IMR-90 (cell line): ENCODE measurements around the gene GSTK1. TPM values are rescaled to one million over a fixed set of nuclear protein-coding genes. Genes with fewer than 3 reads are reported as not detected.

Experiments
- ATAC-seq: fragments of 200-7000 bp; cut with Tn5 transposase; 2 replicates; pipeline ENCODE4 v1.9.1; 2020; ENCODE audit warnings: low read depth, mild to moderate bottlenecking, moderate library complexity
- BruUV-seq: library from RNA; stranded (reverse); fragments of 400-500 nt; replicated peaks from 2 replicates; lab custom pipeline; 2021; lab: Mats Ljungman, UMichigan
- CTCF ChIA-PET: fragments of 300-600 bp; formaldehyde crosslinking; extraction: SDS; loops from one replicate; lab custom pipeline; 2021; ENCODE audit warnings: antibody characterized with exemption; lab: Yijun Ruan, JAX
- POLR2A ChIA-PET: fragments of 300-600 bp; sonication (Branson Sonifier 250); formaldehyde crosslinking; loops from one replicate; lab custom pipeline; 2022; ENCODE audit warnings: antibody characterized with exemption; ENCODE audit not compliant: unreplicated experiment; lab: Charles Lee
- DNase-seq: peaks from one replicate; pipeline ENCODE4 v3.0.0; 2013
- H2AFZ ChIP-seq: replicated peaks from 2 replicates; pipeline ENCODE3; 2013; ENCODE audit warnings: low read length, mild to moderate bottlenecking; ENCODE audit not compliant: poor library complexity
- H2AK5ac ChIP-seq: 2 replicates; pipeline ENCODE4 v1.6.1; 2013; ENCODE audit warnings: low read depth, low read length, inconsistent platforms
- H2AK9ac ChIP-seq: replicated peaks from 2 replicates; pipeline ENCODE3; 2013; ENCODE audit warnings: mild to moderate bottlenecking, low read depth, low read length, moderate library complexity; ENCODE audit not compliant: poor library complexity
- H2BK120ac ChIP-seq: 2 replicates; pipeline ENCODE4 v1.6.1; 2013; ENCODE audit warnings: low read depth, low read length, inconsistent platforms
- H2BK15ac ChIP-seq: 3 replicates; pipeline ENCODE4 v1.6.1; 2013; ENCODE audit warnings: low read depth, low read length, inconsistent platforms
- H2BK20ac ChIP-seq: 2 replicates; pipeline ENCODE4 v1.6.1; 2013; ENCODE audit warnings: low read depth, mild to moderate bottlenecking, inconsistent platforms, low read length, moderate library complexity
- H2BK5ac ChIP-seq: 2 replicates; pipeline ENCODE4 v1.6.1; 2013; ENCODE audit warnings: mild to moderate bottlenecking, low read depth, low read length, inconsistent platforms; ENCODE audit not compliant: poor library complexity, severe bottlenecking
- H3K14ac ChIP-seq: replicated peaks from 2 replicates; pipeline ENCODE4 v1.6.1; 2013; ENCODE audit warnings: low read depth, low read length, inconsistent platforms
- H3K18ac ChIP-seq: 2 replicates; pipeline ENCODE4 v1.6.1; 2013; ENCODE audit warnings: low read depth, low read length, control low read depth
- H3K23ac ChIP-seq: 2 replicates; pipeline ENCODE4 v1.6.1; 2013; ENCODE audit warnings: low read depth, low read length, inconsistent platforms
- H3K27ac ChIP-seq: 2 replicates; pipeline ENCODE4 v1.5.1; 2013; ENCODE audit warnings: mild to moderate bottlenecking, control low read depth, low read length; ENCODE audit not compliant: insufficient read depth
- H3K27me3 ChIP-seq: 2 replicates; pipeline ENCODE4 v1.6.1; 2013; ENCODE audit warnings: low read length; ENCODE audit not compliant: control insufficient read depth, insufficient read depth
- H3K36me3 ChIP-seq: 2 replicates; pipeline ENCODE4 v1.6.1; 2013; ENCODE audit warnings: low read length, mixed read lengths; ENCODE audit not compliant: control insufficient read depth, insufficient read depth
- H3K4ac ChIP-seq: 2 replicates; pipeline ENCODE4 v1.6.1; 2013; ENCODE audit warnings: low read depth, low read length, inconsistent platforms
- H3K4me1 ChIP-seq: 2 replicates; pipeline ENCODE4 v1.6.1; 2013; ENCODE audit warnings: low read length, mixed read lengths; ENCODE audit not compliant: control insufficient read depth, insufficient read depth
- H3K4me2 ChIP-seq: 2 replicates; pipeline ENCODE4 v1.6.1; 2013; ENCODE audit warnings: low read depth, mild to moderate bottlenecking, control low read depth, low read length, moderate library complexity
- H3K4me3 ChIP-seq: 2 replicates; pipeline ENCODE4 v1.5.1; 2013; ENCODE audit warnings: low read depth, mild to moderate bottlenecking, control low read depth, low read length, moderate library complexity; ENCODE audit not compliant: insufficient read depth
- H3K56ac ChIP-seq: 2 replicates; pipeline ENCODE4 v1.6.1; 2013; ENCODE audit warnings: low read length, inconsistent platforms; ENCODE audit not compliant: insufficient read depth; ENCODE audit errors: extremely low read depth
- H3K79me1 ChIP-seq, 2 experiments: 2 replicates each; pipeline ENCODE4 v1.6.1; 2013; ENCODE audit warnings: low read length in 2 of 2, inconsistent platforms in 1 of 2, low read depth in 1 of 2
- H3K9ac ChIP-seq: 2 replicates; pipeline ENCODE4 v1.6.1; 2013; ENCODE audit warnings: low read depth, low read length, control low read depth
- H3K9me1 ChIP-seq: 2 replicates; pipeline ENCODE4 v1.6.1; 2013; ENCODE audit warnings: low read length, inconsistent platforms; ENCODE audit not compliant: insufficient read depth
- H3K9me3 ChIP-seq: 2 replicates; pipeline ENCODE4 v1.6.1; 2013; ENCODE audit warnings: low read length; ENCODE audit not compliant: control insufficient read depth, insufficient read depth
- H4K20me1 ChIP-seq: 2 replicates; pipeline ENCODE4 v1.6.1; 2013; ENCODE audit warnings: low read length, inconsistent platforms; ENCODE audit not compliant: insufficient read depth
- H4K5ac ChIP-seq: 2 replicates; pipeline ENCODE4 v1.6.1; 2013; ENCODE audit warnings: mild to moderate bottlenecking, low read depth, low read length, control low read depth
- H4K8ac ChIP-seq, 2 experiments: 2 replicates each; pipeline ENCODE4 v1.6.1; 2013; ENCODE audit warnings: low read depth in 2 of 2, low read length in 2 of 2, control low read depth in 1 of 2, inconsistent platforms in 1 of 2
- H4K91ac ChIP-seq: 2 replicates; pipeline ENCODE4 v1.6.1; 2013; ENCODE audit warnings: low read depth, low read length, inconsistent platforms; ENCODE audit not compliant: insufficient read depth
- BHLHE40 ChIP-seq: fragments of 150-350 bp; IDR thresholded peaks from 2 replicates; pipeline ENCODE4 v1.6.1; 2016; ENCODE audit warnings: mild to moderate bottlenecking, low read depth, low read length
- CEBPB ChIP-seq: IDR thresholded peaks from 2 replicates; pipeline ENCODE4 v1.6.1; 2012; ENCODE audit warnings: low read depth, low read length, improper control_type of control experiment
- CHD1 ChIP-seq: IDR thresholded peaks from 2 replicates; pipeline ENCODE4 v1.6.1; 2012; ENCODE audit warnings: low read depth, low read length, improper control_type of control experiment
- FOS ChIP-seq: fragments of 150-350 bp; IDR thresholded peaks from 2 replicates; pipeline ENCODE4 v1.6.1; 2016; ENCODE audit warnings: low read depth, low read length
- MAFK ChIP-seq: IDR thresholded peaks from 2 replicates; pipeline ENCODE4 v1.6.1; 2012; ENCODE audit warnings: low read depth, low read length, improper control_type of control experiment
- MAZ ChIP-seq: IDR thresholded peaks from 2 replicates; pipeline ENCODE4 v1.6.1; 2012; ENCODE audit warnings: low read depth, mild to moderate bottlenecking, low read length, improper control_type of control experiment, moderate library complexity, borderline replicate concordance
- MXI1 ChIP-seq: IDR thresholded peaks from 2 replicates; pipeline ENCODE4 v1.6.1; 2012; ENCODE audit warnings: low read depth, mild to moderate bottlenecking, low read length, moderate library complexity, borderline replicate concordance
- NFE2L2 ChIP-seq: fragments of 150-350 bp; IDR thresholded peaks from 2 replicates; pipeline ENCODE4 v1.6.1; 2016; ENCODE audit warnings: low read depth, mild to moderate bottlenecking, low read length
- POLR2A ChIP-seq: IDR thresholded peaks from 2 replicates; pipeline ENCODE4 v1.6.1; 2012; ENCODE audit warnings: mild to moderate bottlenecking, low read depth, low read length
- RAD21 ChIP-seq: IDR thresholded peaks from 2 replicates; pipeline ENCODE4 v1.6.1; 2012; ENCODE audit warnings: low read length, improper control_type of control experiment
- RCOR1 ChIP-seq: IDR thresholded peaks from 2 replicates; pipeline ENCODE4 v1.6.1; 2012; ENCODE audit warnings: mild to moderate bottlenecking, low read length, improper control_type of control experiment; ENCODE audit not compliant: insufficient replicate concordance
- RFX5 ChIP-seq: IDR thresholded peaks from 2 replicates; pipeline ENCODE4 v1.8.0; 2012; ENCODE audit warnings: low read depth, mild to moderate bottlenecking, low read length, moderate library complexity
- SMC3 ChIP-seq: fragments of 150-350 bp; IDR thresholded peaks from 2 replicates; pipeline ENCODE4 v1.6.1; 2016; ENCODE audit warnings: low read depth, mild to moderate bottlenecking, antibody characterized with exemption, low read length, moderate library complexity
- WGBS, 2 experiments: methylation state at CpG; one replicate each; pipeline versions ENCODE4 v1.1.5 to v1.1.7; 2013; ENCODE audit warnings: missing lambda C conversion rate in 2 of 2; ENCODE audit not compliant: insufficient read length in 1 of 2; ENCODE audit errors: extremely low coverage in 2 of 2; 5-methylcytosine and 5-hydroxymethylcytosine counted together
- dilution Hi-C: fragments of 300-500 bp; cut with HindIII; formaldehyde crosslinking; loops from one replicate; pipeline ENCODE4 v1.14.3; 2018; ENCODE audit warnings: low sequenced_read_pairs; ENCODE audit not compliant: unreplicated experiment
- in situ Hi-C: fragments of 300-500 bp; cut with MboI; formaldehyde crosslinking; loops from 3 replicates; pipeline ENCODE4 v1.14.3; 2019; ENCODE audit warnings: low sequenced_read_pairs, inconsistent platforms, mixed read lengths
- intact Hi-C: fragments of 100-400 bp; cut with micrococcal nuclease; formaldehyde crosslinking; loops from 2 replicates; pipeline ENCODE4 v1.10.0; 2022
- polyA plus RNA-seq, 3 experiments: library from polyadenylated mRNA; depleted of rRNA; stranded (reverse); fragments of >200 nt; gene quantifications; 2 replicates each; pipeline ENCODE4 v1.2.3, GENCODE V29; 2012; ENCODE audit warnings: low replicate concordance in 1 of 3
- total RNA-seq: library from RNA; depleted of rRNA; stranded (reverse); fragments of >200 nt; gene quantifications from 2 replicates; pipeline ENCODE4 v1.2.3, GENCODE V29; 2012
- TF ChIP-seq, protein P1 (sequence below): fragments of 150-350 bp; IDR thresholded peaks from 2 replicates; pipeline ENCODE4 v1.6.1; 2016; ENCODE audit warnings: low read depth, mild to moderate bottlenecking, low read length, moderate library complexity, borderline replicate concordance
- TF ChIP-seq, protein P2 (sequence below): fragments of 150-350 bp; IDR thresholded peaks from 2 replicates; pipeline ENCODE4 v1.6.1; 2017; ENCODE audit warnings: mild to moderate bottlenecking, antibody characterized with exemption, low read length, low read depth
- TF ChIP-seq, protein P3 (sequence below): conservative IDR thresholded peaks from 2 replicates; pipeline ENCODE4 v1.5.1; 2012; ENCODE audit warnings: mild to moderate bottlenecking, low read depth, low read length, improper control_type of control experiment

Gene GSTK1
- total and polyA plus RNA-seq, 2 of the 4 experiments (the other 2 are of a cell fraction): 64.9 to 111 TPM

DNA sequence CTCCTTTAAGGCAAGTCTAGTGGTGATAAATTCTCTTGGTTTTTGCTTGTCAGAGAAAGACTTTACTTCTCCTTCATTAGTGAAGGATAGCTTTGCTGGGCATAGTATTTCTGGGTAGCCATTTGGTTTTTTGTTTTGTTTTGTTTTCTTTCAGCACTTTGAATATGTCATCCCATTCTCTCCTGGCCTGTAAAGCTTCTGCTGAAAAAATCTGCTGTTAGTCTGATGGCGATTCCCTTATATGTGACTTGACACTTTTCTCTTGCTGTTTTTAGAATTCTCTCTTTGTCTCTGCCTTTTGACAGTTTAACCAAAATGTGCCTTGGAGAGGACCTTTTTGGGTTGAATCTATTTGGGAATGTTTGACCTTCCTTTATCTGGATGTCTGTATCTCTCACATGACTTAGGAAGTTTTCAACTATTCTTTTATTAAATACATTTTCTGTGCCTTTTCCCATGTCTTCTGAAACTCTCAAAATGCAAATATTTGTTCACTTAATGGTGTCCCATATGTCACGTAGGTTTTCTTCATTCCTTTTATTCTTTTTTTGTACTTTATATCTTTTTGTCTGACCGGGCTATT lies 26.7 kb upstream of the GSTK1 start:
- Histone ChIP-seq H4K20me1 (no peaks in the 10 kb centered on the region), H4K8ac (no peak overlapping the region), H2BK20ac (no peak overlapping the region), H2AFZ (no peak overlapping the region), H3K9me1 (no peaks in the 10 kb centered on the region), H3K23ac (no peak overlapping the region), H3K9me3 (peaks cover 2% of the 10 kb centered on the region; the same call in 1 of the 2 replicates), H2AK5ac (no peak overlapping the region), H3K4me1 (peaks cover 4% of the 10 kb centered on the region; the same call in 1 of the 2 replicates), H3K27me3 (no peaks in the 10 kb centered on the region), H3K36me3 (no peaks in the 10 kb centered on the region), H2BK5ac (no peak overlapping the region), H3K27ac (no peak overlapping the region), H2BK120ac (no peak overlapping the region), H3K4ac (no peak overlapping the region), H3K9ac (no peak overlapping the region), H3K4me2 (no peak overlapping the region), H4K91ac (no peak overlapping the region), H2AK9ac (no peak overlapping the region), H3K4me3 (no peak overlapping the region), H4K5ac (no peak overlapping the region), H3K56ac (no peak overlapping the region), H3K79me1 (no peaks in the 10 kb centered on the region), H3K14ac (no peak overlapping the region), H2BK15ac (no peak overlapping the region), H3K18ac (no peak overlapping the region)
- POLR2A ChIA-PET: interaction anchor here (0.5 kb wide), 1 partner anchor 24 kb away, joined by 6 read pairs; no protein-coding TSS in a partner anchor
- in situ Hi-C loops (no loop called here), intact Hi-C loops (no loop called here), dilution Hi-C loops (no loop called here)
- CTCF ChIA-PET: no interaction called here
- DNase-seq (no peak), ATAC-seq (no peak)
- TF ChIP-seq FOS (no peak), RAD21 (no peak), MAZ (no peak), SMC3 (no peak), CEBPB (no peak), RCOR1 (no peak), BHLHE40 (no peak), MXI1 (no peak), CHD1 (no peak), RFX5 (no peak), NFE2L2 (no peak), POLR2A (no peak), MAFK (no peak)
- TF ChIP-seq, protein P1, sequence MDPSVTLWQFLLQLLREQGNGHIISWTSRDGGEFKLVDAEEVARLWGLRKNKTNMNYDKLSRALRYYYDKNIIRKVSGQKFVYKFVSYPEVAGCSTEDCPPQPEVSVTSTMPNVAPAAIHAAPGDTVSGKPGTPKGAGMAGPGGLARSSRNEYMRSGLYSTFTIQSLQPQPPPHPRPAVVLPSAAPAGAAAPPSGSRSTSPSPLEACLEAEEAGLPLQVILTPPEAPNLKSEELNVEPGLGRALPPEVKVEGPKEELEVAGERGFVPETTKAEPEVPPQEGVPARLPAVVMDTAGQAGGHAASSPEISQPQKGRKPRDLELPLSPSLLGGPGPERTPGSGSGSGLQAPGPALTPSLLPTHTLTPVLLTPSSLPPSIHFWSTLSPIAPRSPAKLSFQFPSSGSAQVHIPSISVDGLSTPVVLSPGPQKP: no peak
- TF ChIP-seq, protein P2, sequence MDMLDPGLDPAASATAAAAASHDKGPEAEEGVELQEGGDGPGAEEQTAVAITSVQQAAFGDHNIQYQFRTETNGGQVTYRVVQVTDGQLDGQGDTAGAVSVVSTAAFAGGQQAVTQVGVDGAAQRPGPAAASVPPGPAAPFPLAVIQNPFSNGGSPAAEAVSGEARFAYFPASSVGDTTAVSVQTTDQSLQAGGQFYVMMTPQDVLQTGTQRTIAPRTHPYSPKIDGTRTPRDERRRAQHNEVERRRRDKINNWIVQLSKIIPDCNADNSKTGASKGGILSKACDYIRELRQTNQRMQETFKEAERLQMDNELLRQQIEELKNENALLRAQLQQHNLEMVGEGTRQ: no peak
- TF ChIP-seq, protein P3, sequence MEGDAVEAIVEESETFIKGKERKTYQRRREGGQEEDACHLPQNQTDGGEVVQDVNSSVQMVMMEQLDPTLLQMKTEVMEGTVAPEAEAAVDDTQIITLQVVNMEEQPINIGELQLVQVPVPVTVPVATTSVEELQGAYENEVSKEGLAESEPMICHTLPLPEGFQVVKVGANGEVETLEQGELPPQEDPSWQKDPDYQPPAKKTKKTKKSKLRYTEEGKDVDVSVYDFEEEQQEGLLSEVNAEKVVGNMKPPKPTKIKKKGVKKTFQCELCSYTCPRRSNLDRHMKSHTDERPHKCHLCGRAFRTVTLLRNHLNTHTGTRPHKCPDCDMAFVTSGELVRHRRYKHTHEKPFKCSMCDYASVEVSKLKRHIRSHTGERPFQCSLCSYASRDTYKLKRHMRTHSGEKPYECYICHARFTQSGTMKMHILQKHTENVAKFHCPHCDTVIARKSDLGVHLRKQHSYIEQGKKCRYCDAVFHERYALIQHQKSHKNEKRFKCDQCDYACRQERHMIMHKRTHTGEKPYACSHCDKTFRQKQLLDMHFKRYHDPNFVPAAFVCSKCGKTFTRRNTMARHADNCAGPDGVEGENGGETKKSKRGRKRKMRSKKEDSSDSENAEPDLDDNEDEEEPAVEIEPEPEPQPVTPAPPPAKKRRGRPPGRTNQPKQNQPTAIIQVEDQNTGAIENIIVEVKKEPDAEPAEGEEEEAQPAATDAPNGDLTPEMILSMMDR: no peak
- no CpG with 5 or more reads among the region's 3 CpGs for WGBS, 2 experiments
- no TSS peak for BruUV-seq
